Measurements from ENCODE around the gene XAGE3. TPM values are rescaled to one million over a fixed set of nuclear protein-coding genes. Genes with fewer than 3 reads are reported as not detected.
"Not testable (repeated sequence)": the region's sequence is repeated elsewhere in the genome, so short reads cannot be mapped to it uniquely, and the experiment has no call there.

The XAGE3 gene
- total RNA-seq, 1 experiment from 2014 or later, result not detected

DNA sequence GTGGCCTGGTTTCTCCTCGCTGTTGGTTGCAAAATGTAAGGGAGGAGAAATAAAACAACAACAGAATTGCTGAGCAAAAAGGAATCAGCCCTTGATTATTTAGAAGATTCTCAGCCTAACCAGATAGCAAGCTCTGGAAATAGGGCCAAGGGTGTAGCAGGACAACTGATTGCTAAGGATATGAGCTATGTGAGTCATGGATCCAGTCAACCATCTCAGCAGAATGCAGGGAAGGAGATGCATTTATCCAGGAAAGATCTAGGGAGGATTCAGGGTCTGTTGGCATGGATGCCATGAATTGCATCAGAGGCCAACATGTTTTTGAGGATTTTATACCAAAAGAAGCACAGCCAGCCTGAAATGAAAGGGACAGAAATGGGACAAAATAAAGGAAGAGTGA lies 2.2 kb upstream of the XAGE3 start:
- Histone ChIP-seq H2AFZ (ENCODE audit: low read length) (no peak overlapping the region), H3K9me3 (ENCODE audit: low read length) (no peaks in the 10 kb centered on the region), H3K4me2 (ENCODE audit: low read length) (no peak overlapping the region), H3K27ac (ENCODE audit: low read length) (no peak overlapping the region), H3K4me1 (ENCODE audit: insufficient read depth, low read length) (no peaks in the 10 kb centered on the region), H3K36me3 (ENCODE audit: low read depth, low read length) (no peaks in the 10 kb centered on the region), H3K27me3 (ENCODE audit: low read length) (peaks cover 24% of the 10 kb centered on the region; the same call in 1 of the 2 replicates), H3K9me2 (replicated peaks; ENCODE audit: low read length) (no peaks in the 10 kb centered on the region), H3K9ac (ENCODE audit: low read length) (no peak overlapping the region), H3K4me3 (ENCODE audit: low read length) (no peak overlapping the region), H4K20me1 (ENCODE audit: low read length) (no peaks in the 10 kb centered on the region), H3K79me2 (ENCODE audit: low read length) (no peaks in the 10 kb centered on the region), H3F3A (ENCODE audit: low read length, unreplicated experiment) (no peaks in the 10 kb centered on the region)
- POLR2A ChIA-PET (ENCODE audit: unreplicated experiment), result no interaction called here
- TF ChIP-seq EZH2 (IDR thresholded peaks at IDR 0.05; ENCODE audit: low read length, unreplicated experiment) (no peak), EZH2phosphoT487 (IDR thresholded peaks at IDR 0.05; ENCODE audit: borderline replicate concordance, low read length) (no peak)
- TF ChIP-seq, protein P1, sequence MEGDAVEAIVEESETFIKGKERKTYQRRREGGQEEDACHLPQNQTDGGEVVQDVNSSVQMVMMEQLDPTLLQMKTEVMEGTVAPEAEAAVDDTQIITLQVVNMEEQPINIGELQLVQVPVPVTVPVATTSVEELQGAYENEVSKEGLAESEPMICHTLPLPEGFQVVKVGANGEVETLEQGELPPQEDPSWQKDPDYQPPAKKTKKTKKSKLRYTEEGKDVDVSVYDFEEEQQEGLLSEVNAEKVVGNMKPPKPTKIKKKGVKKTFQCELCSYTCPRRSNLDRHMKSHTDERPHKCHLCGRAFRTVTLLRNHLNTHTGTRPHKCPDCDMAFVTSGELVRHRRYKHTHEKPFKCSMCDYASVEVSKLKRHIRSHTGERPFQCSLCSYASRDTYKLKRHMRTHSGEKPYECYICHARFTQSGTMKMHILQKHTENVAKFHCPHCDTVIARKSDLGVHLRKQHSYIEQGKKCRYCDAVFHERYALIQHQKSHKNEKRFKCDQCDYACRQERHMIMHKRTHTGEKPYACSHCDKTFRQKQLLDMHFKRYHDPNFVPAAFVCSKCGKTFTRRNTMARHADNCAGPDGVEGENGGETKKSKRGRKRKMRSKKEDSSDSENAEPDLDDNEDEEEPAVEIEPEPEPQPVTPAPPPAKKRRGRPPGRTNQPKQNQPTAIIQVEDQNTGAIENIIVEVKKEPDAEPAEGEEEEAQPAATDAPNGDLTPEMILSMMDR (conservative IDR thresholded peaks at IDR 0.05; ENCODE audit: low read depth, low read length), result no peak
- no peak for DNase-seq
- intact Hi-C loops (cut with micrococcal nuclease), result no loop called here
- ATAC-seq, result no peak
- BruUV-seq (replicated peaks), result no TSS peak
- CTCF ChIA-PET, result no interaction called here

DNA sequence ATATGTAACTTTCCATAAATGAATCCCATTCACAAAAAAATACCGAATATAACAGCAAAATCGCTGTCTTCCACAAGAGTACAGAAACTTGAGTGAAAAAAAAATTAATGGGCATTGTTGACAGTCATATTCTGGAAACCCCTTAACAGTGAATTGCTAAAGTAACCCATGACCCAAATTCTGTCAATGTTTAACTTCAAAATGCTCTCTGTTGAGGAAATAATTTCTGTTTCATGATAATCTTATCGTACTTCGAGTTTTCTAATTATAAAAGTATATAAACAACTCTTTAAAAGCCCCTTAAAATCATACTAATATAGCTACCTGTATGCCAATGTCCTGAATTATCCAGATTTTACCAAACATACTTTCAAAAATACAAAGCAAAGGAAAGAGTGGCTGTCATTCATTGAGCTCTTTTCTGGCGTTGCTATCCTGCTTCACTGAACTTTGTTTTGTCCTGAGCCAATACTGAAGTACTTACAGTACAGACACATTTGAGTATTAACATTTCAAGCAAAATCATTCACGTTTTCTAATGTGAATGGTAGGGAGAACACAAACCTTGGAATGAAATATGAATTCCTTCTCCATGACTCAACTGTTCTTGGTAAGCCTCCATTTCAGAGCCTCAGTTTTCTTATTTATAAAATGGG lies 2.4 kb downstream of the XAGE3 start:
- CTCF ChIA-PET, result no interaction called here
- no peaks in the 10 kb centered on the region for H3K4me1 ChIP-seq (ENCODE audit: insufficient read depth, low read length)
- intact Hi-C loops (cut with micrococcal nuclease), result no loop called here
- H3K4me3 ChIP-seq (ENCODE audit: low read length), result no peak overlapping the region
- H3K27ac ChIP-seq (ENCODE audit: low read length), result no peak overlapping the region
- H3K9me3 ChIP-seq (ENCODE audit: low read length), result no peaks in the 10 kb centered on the region
- H2AFZ ChIP-seq (ENCODE audit: low read length), result no peak overlapping the region
- no peaks in the 10 kb centered on the region for H3F3A ChIP-seq (ENCODE audit: low read length, unreplicated experiment)
- H3K79me2 ChIP-seq (ENCODE audit: low read length), result no peaks in the 10 kb centered on the region
- H3K9me2 ChIP-seq (replicated peaks; ENCODE audit: low read length), result no peaks in the 10 kb centered on the region
- H3K4me2 ChIP-seq (ENCODE audit: low read length), result no peak overlapping the region
- H3K36me3 ChIP-seq (ENCODE audit: low read depth, low read length), result no peaks in the 10 kb centered on the region
- peaks cover 41% of the 10 kb centered on the region; the same call in 1 of the 2 replicates for H3K27me3 ChIP-seq (ENCODE audit: low read length)
- no peak for TF ChIP-seq EZH2 (IDR thresholded peaks at IDR 0.05; ENCODE audit: low read length, unreplicated experiment)
- TF ChIP-seq, protein P1 (conservative IDR thresholded peaks at IDR 0.05; ENCODE audit: low read depth, low read length), result no peak
- no peak for TF ChIP-seq EZH2phosphoT487 (IDR thresholded peaks at IDR 0.05; ENCODE audit: borderline replicate concordance, low read length)
- no peak for ATAC-seq
- H4K20me1 ChIP-seq (ENCODE audit: low read length), result no peaks in the 10 kb centered on the region
- no peak for DNase-seq
- H3K9ac ChIP-seq (ENCODE audit: low read length), result no peak overlapping the region
- POLR2A ChIA-PET (ENCODE audit: unreplicated experiment), result no interaction called here
- no TSS peak for BruUV-seq (replicated peaks)

DNA sequence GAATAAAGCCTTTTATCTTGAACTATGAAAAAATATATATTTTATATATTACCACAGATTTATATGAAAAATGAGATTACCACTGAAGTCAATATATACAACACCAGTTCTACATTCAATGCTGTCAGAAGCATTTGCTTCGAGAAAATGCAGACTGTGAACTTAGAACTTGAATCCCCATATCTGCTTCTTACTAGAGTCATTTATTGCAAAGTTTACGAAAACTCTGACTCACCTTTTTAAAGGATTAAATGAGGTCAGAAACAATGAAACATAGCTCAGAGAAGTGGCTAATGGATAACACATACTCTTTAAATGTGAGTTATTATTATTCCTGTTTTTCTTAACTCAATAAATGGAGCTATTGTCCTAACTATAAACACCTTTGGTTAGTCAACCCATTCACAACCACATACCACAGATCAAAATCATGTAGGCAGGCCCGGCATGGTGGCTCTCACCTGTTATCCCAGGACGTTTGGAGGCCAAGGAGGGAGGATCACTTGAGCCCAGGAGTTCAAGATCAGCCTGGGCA lies 10.8 kb downstream of the XAGE3 start:
- intact Hi-C loops (cut with micrococcal nuclease), result not testable (repeated sequence)

More for the DNA sequence above, 10.8 kb downstream of the XAGE3 start:
- H3K9me2 ChIP-seq (replicated peaks; ENCODE audit: low read length); POLR2A ChIA-PET (ENCODE audit: unreplicated experiment); H3K4me3 ChIP-seq (ENCODE audit: low read length); H3K79me2 ChIP-seq (ENCODE audit: low read length); ATAC-seq; H3K4me2 ChIP-seq (ENCODE audit: low read length); H3K36me3 ChIP-seq (ENCODE audit: low read depth, low read length); H3K9ac ChIP-seq (ENCODE audit: low read length); H3K9me3 ChIP-seq (ENCODE audit: low read length); H2AFZ ChIP-seq (ENCODE audit: low read length); CTCF ChIA-PET; H3K27me3 ChIP-seq (ENCODE audit: low read length); H3F3A ChIP-seq (ENCODE audit: low read length, unreplicated experiment); H4K20me1 ChIP-seq (ENCODE audit: low read length); BruUV-seq (replicated peaks); H3K27ac ChIP-seq (ENCODE audit: low read length): not testable (repeated sequence)
- H3K4me1 ChIP-seq (ENCODE audit: insufficient read depth, low read length), result peaks cover 14% of the 10 kb centered on the region
- DNase-seq, result peak; percentile 5
